Subcutaneous abdominal adipose tissue (tissue), 5 donors: Measurements from ENCODE around the gene CNST.
A peak's percentile ranks its signal among the peaks of the same experiment; 100 is the strongest.
"Not testable (repeated sequence)": the region's sequence is repeated elsewhere in the genome, so short reads cannot be mapped to it uniquely, and the experiment has no call there.

Experiments
- H3K27ac ChIP-seq: one replicate; pipeline ENCODE4 v1.7.0; 2013; ENCODE audit warnings: low read depth, mild to moderate bottlenecking, inconsistent platforms, low read length, moderate library complexity
- H3K27me3 ChIP-seq, 5 donors: one replicate each; pipeline ENCODE4 v1.7.0; 2013; ENCODE audit warnings: low read length in 5 of 5, inconsistent platforms in 1 of 5; ENCODE audit not compliant: control insufficient read depth in 5 of 5, insufficient read depth in 4 of 5
- H3K36me3 ChIP-seq, 5 donors: one replicate each; pipeline ENCODE4 v1.7.0; 2013; ENCODE audit warnings: low read length in 5 of 5; ENCODE audit not compliant: control insufficient read depth in 5 of 5, insufficient read depth in 5 of 5
- H3K4me1 ChIP-seq, 5 donors: one replicate each; pipeline ENCODE4 v1.7.0; 2013; ENCODE audit warnings: low read length in 5 of 5, mild to moderate bottlenecking in 3 of 5, moderate library complexity in 1 of 5; ENCODE audit not compliant: control insufficient read depth in 5 of 5, insufficient read depth in 5 of 5
- H3K4me3 ChIP-seq, 5 donors: one replicate each; pipeline ENCODE4 v1.7.0; 2013; ENCODE audit warnings: low read length in 5 of 5, low read depth in 1 of 5
- H3K9ac ChIP-seq, 5 donors: one replicate each; pipeline ENCODE4 v1.7.0; 2013; ENCODE audit warnings: low read length in 5 of 5, mild to moderate bottlenecking in 4 of 5, moderate library complexity in 3 of 5
- H3K9me3 ChIP-seq, 5 donors: one replicate each; pipeline ENCODE4 v1.7.0; 2013; ENCODE audit warnings: low read length in 5 of 5; ENCODE audit not compliant: control insufficient read depth in 5 of 5
- donor health status: healthy.
- donor health status: healthy.
- donor health status: healthy.
- donor health status: healthy.
- donor health status: healthy.

The CNST gene

GRCh38 chr1:246582301-246583055 lies 16.2 kb downstream of the CNST start:
- Histone ChIP-seq H3K27me3 (no peaks in the 10 kb centered on the region), H3K27ac (peak overlapping the region; percentile 84), H3K9ac (peak overlapping the region in 3 of 5 donors; percentile 21 to 44 (median 43)), H3K9me3 (no peaks in the 10 kb centered on the region), H3K4me3 (peak overlapping the region in 4 of 5 donors; percentile 4 to 48 (median 34)), H3K4me1 (peaks cover 6 to 62% (median 45%) of the 10 kb centered on the region in 5 donors), H3K36me3 (peaks cover 0 to 2% (median 0%) of the 10 kb centered on the region in 5 donors)

GRCh38 chr1:246583056-246583440 lies 16.8 kb downstream of the CNST start:
- no peaks in the 10 kb centered on the region for H3K27me3 ChIP-seq
- H3K4me3 ChIP-seq, result peak overlapping the region in 4 of 5 donors; percentile 4 to 48 (median 34)
- peak overlapping the region in 4 of 5 donors; percentile 20 to 44 (median 24) for H3K9ac ChIP-seq
- H3K9me3 ChIP-seq, result no peaks in the 10 kb centered on the region
- H3K4me1 ChIP-seq, result peaks cover 6 to 66% (median 49%) of the 10 kb centered on the region in 5 donors
- H3K36me3 ChIP-seq, result peaks cover 0 to 2% (median 0%) of the 10 kb centered on the region in 5 donors
- peak overlapping the region; percentile 84 for H3K27ac ChIP-seq

DNA sequence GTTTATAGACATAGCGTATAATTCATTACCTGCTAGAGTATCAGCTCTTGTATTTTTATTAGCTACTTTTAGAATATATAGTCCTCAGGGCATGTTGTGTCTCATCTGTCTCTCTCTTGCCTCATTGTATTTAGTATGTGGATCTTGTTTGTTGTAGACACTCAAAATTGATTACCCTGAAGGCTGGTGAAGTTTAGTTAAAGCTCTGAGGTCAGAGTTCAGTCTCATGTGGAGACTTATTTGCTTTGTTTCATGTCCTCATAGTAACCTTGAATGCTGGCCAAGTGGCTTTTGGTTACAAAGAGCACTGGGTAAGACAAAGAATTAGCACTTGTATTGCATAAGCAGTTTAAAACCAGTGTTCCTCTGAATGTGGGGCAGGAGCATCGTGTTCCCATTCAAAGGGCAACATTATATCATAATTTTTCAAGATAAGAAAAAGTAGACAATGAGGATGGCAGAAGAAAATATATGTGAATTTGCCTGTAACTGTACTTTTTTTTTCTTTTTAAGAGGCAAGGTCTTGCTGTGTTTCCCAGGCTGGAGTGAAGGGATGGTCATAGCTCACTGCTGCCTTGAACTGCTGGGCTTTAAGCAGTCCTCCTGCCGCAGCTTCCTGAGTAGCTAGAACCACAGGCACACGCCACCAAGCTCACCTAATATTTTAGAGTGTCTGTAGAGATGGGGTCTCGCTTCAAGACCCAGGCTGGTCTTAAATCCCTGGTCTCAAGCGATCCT lies 17.4 kb downstream of the CNST start:
- H3K4me3 ChIP-seq, result peak overlapping the region in 1 of 5 donors; percentile 15
- peak overlapping the region; percentile 84 for H3K27ac ChIP-seq

DNA sequence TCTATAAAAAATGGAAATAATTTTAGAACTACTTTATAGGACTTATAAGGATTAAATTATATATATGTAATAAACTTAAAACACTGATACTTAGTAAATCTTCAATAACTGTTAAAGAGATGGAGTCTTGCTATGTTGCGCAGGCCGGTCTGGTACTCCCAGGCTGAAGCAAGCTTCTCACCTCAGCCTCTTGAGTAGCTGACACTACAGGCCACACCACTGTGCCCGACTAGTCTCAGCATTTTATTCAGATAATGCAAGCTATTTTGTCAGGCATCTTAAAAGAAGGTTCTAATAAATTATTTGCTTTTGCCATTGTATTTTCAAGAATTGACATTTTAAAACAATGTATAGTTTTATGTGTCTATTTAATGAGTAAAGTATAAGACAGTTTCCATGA lies 20.8 kb downstream of the CNST start:
- Histone ChIP-seq H3K9me3 (peaks cover 0 to 6% (median 6%) of the 10 kb centered on the region in 5 donors), H3K9ac (peak overlapping the region in 2 of 5 donors; percentile 7 to 45), H3K4me3 (no peak overlapping the region), H3K36me3 (peaks cover 0 to 9% (median 2%) of the 10 kb centered on the region in 5 donors), H3K27me3 (no peaks in the 10 kb centered on the region), H3K27ac (peak overlapping the region; percentile 90), H3K4me1 (peaks cover 4 to 53% (median 44%) of the 10 kb centered on the region in 5 donors)

More for the DNA sequence above, 17.4 kb downstream of the CNST start:
- peak overlapping the region in 3 of 5 donors; percentile 20 to 44 (median 28) for H3K9ac ChIP-seq
- H3K36me3 ChIP-seq, result peaks cover 0 to 2% (median 0%) of the 10 kb centered on the region in 5 donors
- H3K9me3 ChIP-seq, result no peaks in the 10 kb centered on the region
- no peaks in the 10 kb centered on the region for H3K27me3 ChIP-seq
- H3K4me1 ChIP-seq, result peaks cover 6 to 65% (median 47%) of the 10 kb centered on the region in 5 donors

- Histone ChIP-seq H3K4me3 (no peak overlapping the region), H3K9me3 (peaks cover 0 to 6% (median 6%) of the 10 kb centered on the region in 5 donors), H3K27ac (peak overlapping the region; percentile 90), H3K27me3 (no peaks in the 10 kb centered on the region), H3K4me1 (peaks cover 4 to 51% (median 44%) of the 10 kb centered on the region in 5 donors), H3K9ac (peak overlapping the region in 4 of 5 donors; percentile 7 to 72 (median 40)), H3K36me3 (peaks cover 0 to 9% (median 2%) of the 10 kb centered on the region in 5 donors)
Measured at GRCh38 chr1:246587606-246588005, 21.4 kb downstream of the CNST start.

- H3K27me3 ChIP-seq, result no peaks in the 10 kb centered on the region
- H3K4me3 ChIP-seq, result no peak overlapping the region
- peak overlapping the region in 1 of 5 donors; percentile 72 for H3K9ac ChIP-seq
- peaks cover 0 to 6% (median 6%) of the 10 kb centered on the region in 5 donors for H3K9me3 ChIP-seq
- H3K27ac ChIP-seq, result peak overlapping the region; percentile 90
- peaks cover 0 to 9% (median 2%) of the 10 kb centered on the region in 5 donors for H3K36me3 ChIP-seq
- H3K4me1 ChIP-seq, result peaks cover 4 to 51% (median 39%) of the 10 kb centered on the region in 5 donors
Measured at GRCh38 chr1:246588159-246588721, 22.0 kb downstream of the CNST start.

DNA sequence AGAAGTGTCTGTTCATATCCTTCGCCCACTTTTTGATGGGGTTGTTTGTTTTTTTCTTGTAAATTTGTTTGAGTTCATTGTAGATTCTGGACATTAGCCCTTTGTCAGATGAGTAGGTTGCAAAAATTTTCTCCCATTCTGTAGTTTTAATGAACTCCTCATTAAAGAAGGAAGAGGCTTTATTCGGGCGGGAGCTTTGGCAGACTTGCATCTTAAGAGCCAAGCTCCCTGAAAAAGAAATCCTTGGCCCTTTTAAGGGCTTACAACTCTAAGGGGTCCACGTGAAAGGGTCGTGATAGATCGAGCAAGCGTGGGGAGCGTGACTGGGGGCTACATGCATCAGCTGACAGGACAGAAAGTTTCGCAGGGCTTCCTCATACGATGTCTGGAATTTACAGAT lies 23.7 kb downstream of the CNST start:
- not testable (repeated sequence) for H3K27ac ChIP-seq, H3K4me3 ChIP-seq, H3K9me3 ChIP-seq, H3K36me3 ChIP-seq, H3K27me3 ChIP-seq, H3K9ac ChIP-seq
- peaks cover 0 to 40% (median 23%) of the 10 kb centered on the region in 5 donors for H3K4me1 ChIP-seq

DNA sequence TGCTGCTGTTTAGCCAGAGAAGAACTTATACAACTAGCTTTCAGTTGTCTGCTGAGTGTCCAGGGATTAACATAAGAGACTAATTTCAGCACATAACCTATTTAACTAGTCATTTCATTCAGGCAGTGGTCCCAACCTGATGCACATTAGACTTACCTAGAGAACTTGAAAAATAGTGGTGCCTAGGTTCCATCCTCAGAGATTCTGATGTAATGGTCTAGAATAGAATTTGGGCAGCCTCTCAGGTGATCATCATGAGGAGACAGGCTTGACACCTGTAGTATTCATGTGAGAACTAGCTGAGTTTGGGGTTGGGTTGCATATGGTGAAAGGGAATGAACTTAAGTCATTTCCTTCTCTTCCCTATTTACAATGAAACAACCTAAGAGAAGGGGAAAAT lies 24.8 kb downstream of the CNST start:
- H3K27me3 ChIP-seq, result no peaks in the 10 kb centered on the region
- peaks cover 0 to 31% (median 18%) of the 10 kb centered on the region in 5 donors for H3K4me1 ChIP-seq
- peaks cover 0 to 7% (median 2%) of the 10 kb centered on the region in 5 donors for H3K36me3 ChIP-seq
- no peak overlapping the region for H3K4me3 ChIP-seq
- peaks cover 0 to 6% (median 6%) of the 10 kb centered on the region in 5 donors for H3K9me3 ChIP-seq
- no peak overlapping the region for H3K9ac ChIP-seq
- no peak overlapping the region for H3K27ac ChIP-seq

- peaks cover 0 to 6% (median 6%) of the 10 kb centered on the region in 5 donors for H3K9me3 ChIP-seq
- H3K36me3 ChIP-seq, result peaks cover 0 to 7% (median 2%) of the 10 kb centered on the region in 5 donors
- no peak overlapping the region for H3K4me3 ChIP-seq
- H3K4me1 ChIP-seq, result peaks cover 0 to 31% (median 18%) of the 10 kb centered on the region in 5 donors
- no peaks in the 10 kb centered on the region for H3K27me3 ChIP-seq
- H3K27ac ChIP-seq, result peak overlapping the region; percentile 55
- no peak overlapping the region for H3K9ac ChIP-seq
Measured at GRCh38 chr1:246591504-246591903, 25.2 kb downstream of the CNST start.
